ENCODE measurements around the gene TREM2.

Gene TREM2

GRCh38 chr6:41162687-41163418, at the start of gene TREM2:
Gene TREM2 (minus strand): TSS chr6:41163116. CDS start chr6:41163082, 34 bp downstream.
- no peaks in the 10 kb centered on the region for H3K9me3 ChIP-seq (ENCODE audit: severe bottlenecking)
- H3K27ac ChIP-seq = no peak within 1 kb of the TSS
- no peaks in the 10 kb centered on the region for H3K36me3 ChIP-seq
- DNase-seq = peak; percentile 63
- TF ChIP-seq CTCF (IDR thresholded peaks at IDR 0.05; ENCODE audit: low read depth, low read length) = no peak
- H3K4me3 ChIP-seq (ENCODE audit: low read depth, low read length) = no peak within 1 kb of the TSS
- H3K27me3 ChIP-seq (ENCODE audit: insufficient read depth, low read depth, severe bottlenecking) = no peaks in the 10 kb centered on the region

- DNase-seq = no peak
- Histone ChIP-seq H3K36me3 (no peaks in the 10 kb centered on the region), H3K27me3 (ENCODE audit: insufficient read depth, low read depth, severe bottlenecking) (peaks cover 8% of the 10 kb centered on the region), H3K9me3 (ENCODE audit: severe bottlenecking) (peaks cover 5% of the 10 kb centered on the region), H3K27ac (no peak overlapping the region), H3K4me3 (ENCODE audit: low read depth, low read length) (no peak overlapping the region)
- TF ChIP-seq CTCF (IDR thresholded peaks at IDR 0.05; ENCODE audit: low read depth, low read length) = no peak
Observed at GRCh38 chr6:41209547-41210320, 46.8 kb upstream of the TREM2 start.

- Histone ChIP-seq H3K4me3 (ENCODE audit: low read depth, low read length) (no peak overlapping the region), H3K9me3 (ENCODE audit: severe bottlenecking) (no peaks in the 10 kb centered on the region), H3K27me3 (ENCODE audit: insufficient read depth, low read depth, severe bottlenecking) (peaks cover 8% of the 10 kb centered on the region), H3K27ac (no peak overlapping the region), H3K36me3 (no peaks in the 10 kb centered on the region)
- DNase-seq = no peak
- TF ChIP-seq CTCF (IDR thresholded peaks at IDR 0.05; ENCODE audit: low read depth, low read length) = no peak
Observed at GRCh38 chr6:41208439-41209106, 45.7 kb upstream of the TREM2 start.

DNA sequence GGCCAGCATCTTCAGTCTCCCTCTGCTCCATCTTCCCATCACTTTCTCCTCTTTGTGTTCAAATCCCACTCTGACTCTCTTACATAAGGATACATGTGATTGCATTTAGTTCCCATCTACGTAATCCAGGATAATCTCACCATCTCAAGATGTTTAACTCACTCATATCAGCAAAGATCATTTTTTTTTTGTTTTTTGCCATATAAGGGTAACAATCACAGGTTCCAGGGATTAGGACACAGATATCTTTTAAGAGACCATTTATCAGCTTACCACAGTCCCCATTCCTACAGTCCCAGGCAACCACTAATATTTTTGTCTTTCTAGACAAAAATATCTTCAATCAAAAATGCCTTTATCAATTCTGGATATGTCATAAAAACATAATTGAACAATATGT, 41.2 kb upstream of the TREM2 start:
- Histone ChIP-seq H3K27ac (no peak overlapping the region), H3K9me3 (ENCODE audit: severe bottlenecking) (no peaks in the 10 kb centered on the region), H3K27me3 (ENCODE audit: insufficient read depth, low read depth, severe bottlenecking) (no peaks in the 10 kb centered on the region), H3K4me3 (ENCODE audit: low read depth, low read length) (no peak overlapping the region), H3K36me3 (no peaks in the 10 kb centered on the region)
- TF ChIP-seq CTCF (IDR thresholded peaks at IDR 0.05; ENCODE audit: low read depth, low read length) = no peak
- DNase-seq = no peak

- TF ChIP-seq CTCF (IDR thresholded peaks at IDR 0.05; ENCODE audit: low read depth, low read length) = no peak
- no peak overlapping the region for H3K4me3 ChIP-seq (ENCODE audit: low read depth, low read length)
- DNase-seq = no peak
Observed at GRCh38 chr6:41201764-41202173, 38.9 kb upstream of the TREM2 start.

More at GRCh38 chr6:41201764-41202173, 38.9 kb upstream of the TREM2 start:
- Histone ChIP-seq H3K27me3 (ENCODE audit: insufficient read depth, low read depth, severe bottlenecking) (peaks cover 9% of the 10 kb centered on the region), H3K36me3 (no peaks in the 10 kb centered on the region), H3K27ac (no peak overlapping the region), H3K9me3 (ENCODE audit: severe bottlenecking) (peaks cover 3% of the 10 kb centered on the region)

Measured in WERI-Rb-1 (cell line).